GM12891 (cell line): ENCODE measurements around the gene ESPNL.

Experiments
- POLR2A ChIP-seq: IDR thresholded peaks from 2 replicates; pipeline ENCODE4 v1.6.1; 2011; ENCODE audit warnings: low read depth, low read length, control low read depth
- POLR2AphosphoS5 ChIP-seq: IDR thresholded peaks from 2 replicates; pipeline ENCODE4 v1.6.1; 2011; ENCODE audit warnings: low read depth, low read length, control low read depth
- TAF1 ChIP-seq: IDR thresholded peaks from 2 replicates; pipeline ENCODE4 v1.6.1; 2011; ENCODE audit warnings: low read depth, low read length, control low read depth

DNA sequence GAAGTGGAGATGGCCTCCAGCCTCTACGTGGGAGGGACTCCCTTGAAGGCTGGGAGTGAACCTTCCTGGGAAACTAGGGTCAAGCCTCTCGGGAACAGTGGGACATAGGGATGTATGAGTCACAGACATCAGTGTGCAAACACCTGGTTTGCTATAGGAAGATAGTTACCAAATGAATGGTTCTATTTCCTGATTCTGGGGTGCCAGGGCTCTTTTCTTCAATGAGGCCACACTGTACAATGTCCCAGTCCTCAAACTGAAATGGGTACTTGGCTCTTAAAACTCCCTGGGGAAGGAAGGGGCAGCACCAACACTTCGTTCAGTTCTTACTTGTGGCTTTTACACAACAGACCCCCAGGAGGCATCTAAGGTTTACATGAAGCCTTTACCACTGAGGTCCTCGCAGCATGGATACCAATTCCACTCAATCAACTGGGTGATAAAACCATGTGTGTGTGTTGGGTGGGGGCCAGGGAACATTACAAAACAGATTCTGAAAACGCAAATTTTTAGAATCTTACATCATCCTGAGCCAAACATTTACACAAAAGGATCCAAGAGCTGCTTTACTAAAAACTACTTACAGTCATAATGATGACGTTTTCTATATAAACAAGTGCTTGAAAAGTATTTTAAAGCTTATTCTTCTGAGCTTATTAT, 69.0 kb downstream of the ESPNL start:
- no peak for TF ChIP-seq POLR2A
- TF ChIP-seq POLR2AphosphoS5 = no peak
- TF ChIP-seq TAF1 = no peak
